K562 (cell line): ENCODE measurements around the gene SLC7A6OS. TPM values are rescaled to one million over a fixed set of nuclear protein-coding genes. Genes with fewer than 3 reads are reported as not detected.

Experiments
- ATAC-seq: fragments of 200-7000 bp; cut with Tn5 transposase; 3 replicates; pipeline ENCODE4 v1.9.1; 2020; ENCODE audit warnings: moderate library complexity
- BruUV-seq: library from RNA; stranded (reverse); fragments of 400-500 nt; replicated peaks from 2 replicates; lab custom pipeline; 2021; lab: Mats Ljungman, UMichigan
- CTCF ChIA-PET: fragments of 300-600 bp; formaldehyde crosslinking; extraction: SDS; loops from one replicate; lab custom pipeline; 2021; ENCODE audit warnings: low intra/inter-chr PET ratio; lab: Yijun Ruan, JAX
- POLR2A ChIA-PET: fragments of 300-600, 350-650 bp; sonication (Branson Sonifier 250); formaldehyde crosslinking; extraction: SDS; loops from one replicate; lab custom pipeline; 2021; ENCODE audit warnings: antibody characterized with exemption, inconsistent platforms; lab: Yijun Ruan, JAX
- DNase-seq, 4 experiments: peaks; one replicate each; pipeline versions ENCODE4 v3.0.0 to v3.0.0-alpha.2; 2011 to 2018; ENCODE audit warnings: low spot score in 3 of 4, mixed read lengths in 3 of 4; ENCODE audit errors: extremely low read depth in 1 of 4
- FAIRE-seq: peaks from 2 replicates; lab custom pipeline; 2011; peaks lifted over from hg19 to GRCh38; lab: Jason Lieb, UNC
- H2AFZ ChIP-seq: 2 replicates; pipeline ENCODE4 v1.6.0; 2011; ENCODE audit warnings: low read depth, low read length, control low read depth, inconsistent platforms
- H3K27ac ChIP-seq: fragments of 200-600 bp; 3 replicates; pipeline ENCODE4 v1.8.0; 2011; ENCODE audit warnings: low read depth, mild to moderate bottlenecking, control low read depth, inconsistent platforms, low read length, moderate library complexity, mixed read lengths; ENCODE audit errors: extremely low read depth
- H3K27me3 ChIP-seq, 2 experiments: fragments of 300-600 bp in 1 of 2; 2 replicates in 1 of 2; 3 replicates in 1 of 2; pipeline versions ENCODE4 v1.6.0 to v1.8.0; 2011; ENCODE audit warnings: inconsistent platforms in 2 of 2, low read length in 2 of 2, mild to moderate bottlenecking in 1 of 2, mixed read lengths in 1 of 2, moderate library complexity in 1 of 2; ENCODE audit not compliant: control insufficient read depth in 2 of 2, insufficient read depth in 2 of 2
- H3K36me3 ChIP-seq: fragments of 300-600 bp; 3 replicates; pipeline ENCODE4 v1.8.0; 2011; ENCODE audit warnings: mild to moderate bottlenecking, low read length, inconsistent platforms; ENCODE audit not compliant: control insufficient read depth, insufficient read depth
- H3K4me1 ChIP-seq, 2 experiments: fragments of 200-600 bp in 1 of 2; replicated peaks in 1 of 2; 2 replicates in 1 of 2; 3 replicates in 1 of 2; pipeline versions ENCODE4 v1.5.1 to v1.8.0; 2011; ENCODE audit warnings: inconsistent platforms in 2 of 2, low read length in 2 of 2, mild to moderate bottlenecking in 1 of 2, mixed read lengths in 1 of 2, moderate library complexity in 1 of 2; ENCODE audit not compliant: control insufficient read depth in 2 of 2, insufficient read depth in 2 of 2
- H3K4me2 ChIP-seq: 2 replicates; pipeline ENCODE4 v1.6.1; 2011; ENCODE audit warnings: low read length, control low read depth, inconsistent platforms, mixed read lengths; ENCODE audit not compliant: insufficient read depth
- H3K4me3 ChIP-seq: fragments of 200-600 bp; sonication (generic), shearing (Covaris generic); 2 replicates; pipeline ENCODE4 v1.5.1; 2016; ENCODE audit warnings: control low read depth, inconsistent platforms
- H3K79me2 ChIP-seq: fragments of 200-600 bp; 3 replicates; pipeline ENCODE4 v1.8.0; 2011; ENCODE audit warnings: low read length, inconsistent platforms; ENCODE audit not compliant: control insufficient read depth, insufficient read depth
- H3K9ac ChIP-seq, 2 experiments: 2 replicates each; pipeline versions ENCODE4 v1.6.0 to v1.6.1; 2011; ENCODE audit warnings: low read depth in 2 of 2, low read length in 2 of 2, control low read depth in 1 of 2, inconsistent platforms in 1 of 2, mild to moderate bottlenecking in 1 of 2, mixed read lengths in 1 of 2; ENCODE audit not compliant: insufficient read depth in 1 of 2
- H3K9me1 ChIP-seq: one replicate; pipeline ENCODE4 v1.6.0; 2011; ENCODE audit warnings: inconsistent platforms, mild to moderate bottlenecking, low read length, moderate library complexity; ENCODE audit not compliant: control insufficient read depth, insufficient read depth
- H3K9me3 ChIP-seq: replicated peaks from 2 replicates; pipeline ENCODE4 v1.5.1; 2011; ENCODE audit warnings: low read depth, low read length, inconsistent platforms; ENCODE audit not compliant: control insufficient read depth, insufficient read depth
- H4K20me1 ChIP-seq: replicated peaks from 2 replicates; pipeline ENCODE4 v1.6.1; 2011; ENCODE audit warnings: low read length, inconsistent platforms, mixed read lengths; ENCODE audit not compliant: control insufficient read depth, insufficient read depth
- ARID1B ChIP-seq: fragments of 450-650 bp; IDR thresholded peaks from 2 replicates; pipeline ENCODE4 v1.6.1; 2016; ENCODE audit warnings: antibody characterized with exemption, mild to moderate bottlenecking, inconsistent platforms
- ARID3A ChIP-seq: IDR thresholded peaks from 2 replicates; pipeline ENCODE4 v1.6.1; 2012; ENCODE audit warnings: low read depth, low read length, improper control_type of control experiment, borderline replicate concordance
- BMI1 ChIP-seq: fragments of 150-350 bp; IDR thresholded peaks from 2 replicates; pipeline ENCODE4 v1.6.1; 2014; ENCODE audit warnings: low read length
- CREM ChIP-seq: IDR thresholded peaks from 2 replicates; pipeline ENCODE4 v1.6.1; 2014; ENCODE audit warnings: antibody characterized with exemption, low read depth
- CXXC5 ChIP-seq: fragments of 250-450 bp; sonication (Bioruptor Pico); IDR thresholded peaks from 2 replicates; pipeline ENCODE4 v1.8.0; 2022; ENCODE audit warnings: inconsistent platforms, mild to moderate bottlenecking, moderate library complexity
- FOS ChIP-seq: IDR thresholded peaks from 3 replicates; pipeline ENCODE4 v1.6.1; 2011; ENCODE audit not compliant: insufficient read length; ENCODE audit errors: extremely low read depth
- HDAC1 ChIP-seq, 2 experiments: fragments of 450-650 bp; IDR thresholded peaks; 2 replicates each; pipeline ENCODE4 v1.6.1; 2016 to 2017; ENCODE audit warnings: inconsistent platforms in 1 of 2, mild to moderate bottlenecking in 1 of 2, moderate library complexity in 1 of 2
- MEIS2 ChIP-seq: fragments of 450-650 bp; IDR thresholded peaks from 2 replicates; pipeline ENCODE4 v1.6.1; 2014; ENCODE audit warnings: mild to moderate bottlenecking; ENCODE audit not compliant: partially characterized antibody
- PKNOX1 ChIP-seq: fragments of 450-650 bp; IDR thresholded peaks from 2 replicates; pipeline ENCODE4 v1.6.1; 2016
- RAD21 ChIP-seq, 2 experiments: fragments of 250-450 bp in 1 of 2; fragments of 450-650 bp in 1 of 2; sonication (Bioruptor Pico) in 1 of 2; formaldehyde crosslinking in 1 of 2; IDR thresholded peaks in 1 of 2; conservative IDR thresholded peaks in 1 of 2; 2 replicates each; pipeline versions ENCODE4 v1.4.0 to v1.8.0; 2020 to 2022; ENCODE audit warnings: mild to moderate bottlenecking in 2 of 2, moderate library complexity in 1 of 2
- SOX6 ChIP-seq: fragments of 450-650 bp; IDR thresholded peaks from 2 replicates; pipeline ENCODE4 v1.6.1; 2014; ENCODE audit warnings: mild to moderate bottlenecking
- SRSF7 ChIP-seq: fragments of 200-400 bp; formaldehyde crosslinking; optimal IDR thresholded peaks from 2 replicates; pipeline ENCODE3; 2017; ENCODE audit warnings: mild to moderate bottlenecking, low read depth, low read length
- VEZF1 ChIP-seq: fragments of 200-800 bp; sonication (Bioruptor generic); IDR thresholded peaks from 2 replicates; pipeline ENCODE4 v1.6.1; 2017; ENCODE audit warnings: missing genetic modification characterization, missing compliant biosample characterization
- ZBTB8A ChIP-seq: fragments of 450-650 bp; IDR thresholded peaks from 2 replicates; pipeline ENCODE4 v1.6.1; 2018; ENCODE audit warnings: mild to moderate bottlenecking, moderate library complexity; ENCODE audit not compliant: partially characterized antibody
- ZNF24 ChIP-seq: fragments of 450-650 bp; IDR thresholded peaks from 2 replicates; pipeline ENCODE4 v1.6.1; 2016
- ZNF280A ChIP-seq: fragments of 450-650 bp; IDR thresholded peaks from 2 replicates; pipeline ENCODE4 v1.6.1; 2018; ENCODE audit warnings: mild to moderate bottlenecking, low read depth; ENCODE audit not compliant: partially characterized antibody
- WGBS: fragments of 100-300 bp; shearing (Covaris generic); methylation state at CpG from one replicate; pipeline ENCODE4 v1.1.6; 2016; ENCODE audit warnings: low coverage, mixed read lengths; ENCODE audit not compliant: insufficient coverage; ENCODE audit errors: missing lambda C conversion rate; 5-methylcytosine and 5-hydroxymethylcytosine counted together
- in situ Hi-C: fragments of 300-500 bp; cut with MboI; formaldehyde crosslinking; loops from 4 replicates; pipeline ENCODE4 v1.15.0; 2018; ENCODE audit warnings: inconsistent platforms, mixed read lengths
- intact Hi-C: fragments of 100-400 bp; cut with micrococcal nuclease; formaldehyde crosslinking; loops from 2 replicates; pipeline ENCODE4 v1.14.2; 2022
- polyA plus RNA-seq, 8 experiments: library from polyadenylated mRNA; depleted of rRNA in 4 of 8; stranded (reverse) in 5 of 8; unstranded in 3 of 8; fragments of >200 nt; fragmentation: Nextera tagmentation in 2 of 8; fragmentation: Illumina TruSeq in 1 of 8; extraction: Ambion mirVana in 2 of 8; extraction: Trizol in 1 of 8; gene quantifications; 2 replicates each; pipeline versions ENCODE4 v1.2.1 to v1.2.3, GENCODE V29; 2011 to 2014; ENCODE audit warnings: inconsistent platforms in 1 of 8, missing spikeins in 1 of 8
- total RNA-seq, 7 experiments: library from RNA; depleted of rRNA in 6 of 7; stranded (reverse); fragments of >200 nt in 6 of 7; fragmentation: Illumina TruSeq in 2 of 7; extraction: Trizol in 2 of 7; gene quantifications; 2 replicates each; pipeline versions ENCODE4 v1.2.1 to v1.2.3, GENCODE V29; 2011 to 2021; ENCODE audit warnings: low replicate concordance in 1 of 7

Gene SLC7A6OS
- total and polyA plus RNA-seq, 9 of the 15 experiments (the other 6 are each of a cell fraction or from before 2014, with no cell fraction given) = 2.7 to 23.6 (median 17.2) TPM

- no peak overlapping the region; the same call in none of the 2 replicates for H3K4me2 ChIP-seq
- intact Hi-C loops = no loop called here
- in situ Hi-C loops = no loop called here
- H3K27ac ChIP-seq = peak overlapping the region; percentile 62; the same call in 2 of the 3 replicates
- H4K20me1 ChIP-seq = peaks cover 7% of the 10 kb centered on the region; the same call in 1 of the 2 replicates
- no peaks in the 10 kb centered on the region for H3K9me1 ChIP-seq
- no peak overlapping the region for H2AFZ ChIP-seq
- POLR2A ChIA-PET = interaction anchor here (0.6 to 3.4 kb wide), 7 partner anchors 10 to 726 kb away, joined by 3 to 27 read pairs (median 4); partner anchors contain the start of genes PRMT7 and SLC7A6OS
- H3K79me2 ChIP-seq = peaks cover 19% of the 10 kb centered on the region
- DNase-seq (peak; percentile 61 to 88 (median 75)), FAIRE-seq (peak; percentile 100), ATAC-seq (peak; percentile 98)
- H3K9me3 ChIP-seq = no peaks in the 10 kb centered on the region
- CTCF ChIA-PET = no interaction called here
- no TSS peak for BruUV-seq
- H3K36me3 ChIP-seq = peaks cover 83% of the 10 kb centered on the region
- peaks cover 14 to 22% of the 10 kb centered on the region in 2 experiments for H3K4me1 ChIP-seq
- no peak overlapping the region for H3K4me3 ChIP-seq
- H3K27me3 ChIP-seq = no peaks in the 10 kb centered on the region
- 33% methylated on average over 4 of the region's 4 CpGs for WGBS
- peak overlapping the region; percentile 34 to 45; a peak in 2 of 4 replicates for H3K9ac ChIP-seq
- TF ChIP-seq CREM (peak; percentile 39; the same call in 1 of the 2 replicates), PKNOX1 (peak; percentile 88), ARID1B (peak; percentile 44; the same call in 1 of the 2 replicates), SOX6 (no peak), ZNF280A (peak; percentile 37), FOS (no peak), VEZF1 (CRISPR knock-in tag) (peak; percentile 79), ZBTB8A (no peak), MEIS2 (peak; percentile 66), RAD21 (CRISPR knock-in tag; conservative IDR thresholded peaks at IDR 0.05 in 1 of 2, IDR thresholded peaks at IDR 0.05 in 1 of 2) (no peak), ARID3A (no peak), BMI1 (peak; percentile 40; the same call in 1 of the 2 replicates), HDAC1 (IDR thresholded peaks at IDR 0.05) (peak in 1 of 2 experiments; percentile 22; a peak in 1 of 4 replicates), SRSF7 (no peak), ZNF24 (peak; percentile 56; the same call in 1 of the 2 replicates), CXXC5 (CRISPR knock-in tag) (no peak)
These were observed 21.0 kb downstream of the SLC7A6OS start for GRCh38 chr16:68289621-68290329.
